Heart left ventricle (tissue), 16 donors: ENCODE results near the gene IFIH1. TPM values are rescaled to one million over a fixed set of nuclear protein-coding genes. Genes with fewer than 3 reads are reported as not detected.

Source experiments
- ATAC-seq, 4 donors: fragments of 200-7000 bp; cut with Tn5 transposase; one replicate each; pipeline ENCODE4 v1.9.1; 2020 to 2022; ENCODE audit warnings: moderate library complexity in 4 of 4, mild to moderate bottlenecking in 3 of 4, moderate number of reproducible peaks in 1 of 4
- DNase-seq, 5 donors: peaks; one replicate each; pipeline ENCODE4 v3.0.0-alpha.2; 2020
- H3K27ac ChIP-seq, 12 donors: fragments of 200-600 bp; sonication (generic) in 4 of 12; one replicate each; pipeline versions ENCODE4 v1.5.0 to v1.8.0; 2016 to 2022; ENCODE audit warnings: mild to moderate bottlenecking in 2 of 12
- H3K27me3 ChIP-seq, 9 donors: fragments of 200-600 bp; sonication (generic) in 2 of 9; one replicate each; pipeline versions ENCODE4 v1.5.1 to v1.8.0; 2016 to 2022; ENCODE audit warnings: mild to moderate bottlenecking in 3 of 9
- H3K36me3 ChIP-seq, 9 donors: fragments of 200-600 bp; sonication (generic) in 2 of 9; one replicate each; pipeline versions ENCODE4 v1.5.0 to v1.8.0; 2018 to 2022; ENCODE audit warnings: mild to moderate bottlenecking in 2 of 9
- H3K4me1 ChIP-seq, 12 donors: fragments of 200-600 bp; sonication (generic) in 4 of 12; one replicate each; pipeline versions ENCODE4 v1.5.0 to v1.8.0; 2016 to 2022; ENCODE audit warnings: mild to moderate bottlenecking in 3 of 12
- H3K4me3 ChIP-seq, 12 donors: fragments of 200-600 bp; sonication (generic) in 4 of 12; one replicate each; pipeline versions ENCODE4 v1.5.0 to v1.8.0; 2017 to 2022; ENCODE audit warnings: mild to moderate bottlenecking in 9 of 12, moderate library complexity in 4 of 12
- H3K9me3 ChIP-seq, 12 donors: fragments of 200-600 bp; sonication (generic) in 4 of 12; one replicate each; pipeline versions ENCODE4 v1.5.0 to v1.8.0; 2016 to 2022; ENCODE audit warnings: mild to moderate bottlenecking in 1 of 12
- POLR2A ChIP-seq, 2 donors: fragments of 450-650 bp; IDR thresholded peaks; one replicate each; pipeline ENCODE4 v1.6.1; 2017; ENCODE audit warnings: antibody characterized with exemption in 2 of 2, mild to moderate bottlenecking in 2 of 2, moderate library complexity in 2 of 2
- WGBS, 4 donors: extraction: QIAGEN DNeasy Blood & Tissue Kit in 2 of 4; methylation state at CpG; one replicate each; pipeline versions ENCODE4 v1.1.5 to v1.1.7; 2013 to 2018; 5-methylcytosine and 5-hydroxymethylcytosine counted together
- intact Hi-C, 10 donors: fragments of 100-400 bp; cut with DNase I; formaldehyde crosslinking; loops; one replicate each; pipeline versions ENCODE4 v1.11.1 to v1.14.2; 2022
- polyA plus RNA-seq, 2 donors: library from polyadenylated mRNA; stranded (reverse); fragments of 200-250 nt; gene quantifications; one replicate each; pipeline ENCODE4 v1.2.3, GENCODE V29; 2013
- total RNA-seq, 9 donors: library from RNA; depleted of rRNA in 2 of 9; stranded (reverse); fragments of >200 nt in 2 of 9; fragmentation: NEBNext Ultra II Directional in 3 of 9; extraction: Animal tissue kit (Norgen Biotek cat#: 25700) in 3 of 9; gene quantifications; one replicate each; pipeline versions ENCODE4 v1.1.0 to v1.2.4, GENCODE V29; 2016 to 2023
- TF ChIP-seq, protein P1 (sequence below), 12 donors: fragments of 200-600 bp; sonication (generic) in 4 of 12; IDR thresholded peaks; one replicate each; pipeline versions ENCODE4 v1.5.0 to v1.8.0; 2018 to 2022; ENCODE audit warnings: antibody characterized with exemption in 12 of 12, mild to moderate bottlenecking in 5 of 12
- donor health status: ischemic (EF 13 %, LVEDD 7.1; RV severe dilation, severe dysfunction).
- donor health status: healthy with polysubstance abuse.
- donor health status: DM: no; HTN: yes; CAD: no.
- donor health status: DM: no; HTN: no; CAD: no.
- donor health status: ischemic (EF 25% LVEDD 6.9; RV normal size, moderate dysfunction).
- donor health status: ischemic (EF 25% LVEDD 5.7; RV mildly dilated, moderate dysfunction).
- donor health status: healthy.
- donor health status: DM: yes; HTN: yes; CAD: no.
- donor health status: ischemic (EF 35%, LVEDD 5.7; RV mildly dilated, moderate dysfunction).
- donor health status: nonischemic (EF 11% LVEDD 7.7; RV severe dilation, severe dysfunction).
- donor health status: DM: yes; HTN: yes; CAD: no.
- donor health status: PGD.
- donor health status: ischemic (EF 29% LVEDD 5.4; RV normal size, mild dysfunction).
- donor health status: nonischemic (EF 23%, LVEDD 6.1; RV moderate dilation, normal function).

Gene IFIH1
- total and polyA plus RNA-seq, 11 donors: 3.4 to 24.2 (median 5.5) TPM

DNA sequence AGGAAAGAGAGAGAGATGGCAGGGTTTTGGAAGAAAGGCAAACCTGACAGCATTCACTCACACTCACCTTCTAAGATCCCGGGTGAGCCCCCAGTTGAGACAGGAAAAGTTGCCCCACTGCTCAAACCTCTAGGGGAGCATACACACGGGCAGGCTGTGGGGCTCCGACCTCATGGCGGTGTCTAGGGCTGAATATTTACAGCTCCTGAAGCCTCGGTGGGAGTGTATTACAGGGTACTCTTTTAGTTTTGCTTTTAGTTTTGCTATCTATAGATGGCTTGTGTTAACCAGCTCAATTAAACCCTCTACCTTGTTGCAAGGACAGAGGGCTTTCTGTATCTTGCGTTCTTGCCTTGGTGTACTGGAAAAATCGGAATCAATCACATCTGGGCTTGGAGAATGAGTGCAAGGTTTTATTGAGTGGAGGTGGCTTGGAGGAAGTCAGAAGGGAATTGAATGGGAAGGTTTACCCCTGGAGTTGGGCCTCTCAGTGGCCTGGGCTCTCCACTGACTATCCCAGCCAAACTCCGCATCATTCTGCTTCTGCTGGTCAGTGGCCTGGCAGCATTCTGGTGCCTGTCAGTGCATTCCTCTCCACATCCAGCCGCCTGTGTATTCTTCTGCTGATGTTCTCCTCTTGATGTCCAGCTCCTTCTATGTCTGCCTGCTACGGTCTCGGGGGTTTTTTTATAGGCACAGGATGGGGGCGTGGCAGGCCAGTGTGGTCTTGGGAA, 10.1 kb upstream of the IFIH1 start:
- Histone ChIP-seq H3K9me3 (peaks cover 0 to 3% (median 0%) of the 10 kb centered on the region in 12 donors), H3K4me3 (no peak overlapping the region), H3K27me3 (no peaks in the 10 kb centered on the region), H3K36me3 (no peaks in the 10 kb centered on the region), H3K4me1 (no peaks in the 10 kb centered on the region), H3K27ac (no peak overlapping the region)
- intact Hi-C loops: no loop called here
- WGBS, 4 donors: 81 to 89% (median 86%) methylated on average over 12 of the region's 12 CpGs
- TF ChIP-seq, protein P1, sequence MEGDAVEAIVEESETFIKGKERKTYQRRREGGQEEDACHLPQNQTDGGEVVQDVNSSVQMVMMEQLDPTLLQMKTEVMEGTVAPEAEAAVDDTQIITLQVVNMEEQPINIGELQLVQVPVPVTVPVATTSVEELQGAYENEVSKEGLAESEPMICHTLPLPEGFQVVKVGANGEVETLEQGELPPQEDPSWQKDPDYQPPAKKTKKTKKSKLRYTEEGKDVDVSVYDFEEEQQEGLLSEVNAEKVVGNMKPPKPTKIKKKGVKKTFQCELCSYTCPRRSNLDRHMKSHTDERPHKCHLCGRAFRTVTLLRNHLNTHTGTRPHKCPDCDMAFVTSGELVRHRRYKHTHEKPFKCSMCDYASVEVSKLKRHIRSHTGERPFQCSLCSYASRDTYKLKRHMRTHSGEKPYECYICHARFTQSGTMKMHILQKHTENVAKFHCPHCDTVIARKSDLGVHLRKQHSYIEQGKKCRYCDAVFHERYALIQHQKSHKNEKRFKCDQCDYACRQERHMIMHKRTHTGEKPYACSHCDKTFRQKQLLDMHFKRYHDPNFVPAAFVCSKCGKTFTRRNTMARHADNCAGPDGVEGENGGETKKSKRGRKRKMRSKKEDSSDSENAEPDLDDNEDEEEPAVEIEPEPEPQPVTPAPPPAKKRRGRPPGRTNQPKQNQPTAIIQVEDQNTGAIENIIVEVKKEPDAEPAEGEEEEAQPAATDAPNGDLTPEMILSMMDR (IDR thresholded peaks at IDR 0.05): no peak
- TF ChIP-seq POLR2A (IDR thresholded peaks at IDR 0.05): no peak
- ATAC-seq (no peak), DNase-seq (no peak)

- no peak for TF ChIP-seq POLR2A (IDR thresholded peaks at IDR 0.05)
- no peak overlapping the region for H3K4me3 ChIP-seq
- WGBS, 4 donors: 96 to 97% (median 97%) methylated on average over 15 of the region's 15 CpGs
- DNase-seq: no peak
- ATAC-seq: no peak
- no peaks in the 10 kb centered on the region for H3K27me3 ChIP-seq
- intact Hi-C loops: no loop called here
- H3K4me1 ChIP-seq: no peaks in the 10 kb centered on the region
- H3K36me3 ChIP-seq: no peaks in the 10 kb centered on the region
- H3K27ac ChIP-seq: no peak overlapping the region
- H3K9me3 ChIP-seq: peaks cover 0 to 3% (median 0%) of the 10 kb centered on the region in 12 donors
Measured at GRCh38 chr2:162327806-162328205, 9.3 kb upstream of the IFIH1 start.

DNA sequence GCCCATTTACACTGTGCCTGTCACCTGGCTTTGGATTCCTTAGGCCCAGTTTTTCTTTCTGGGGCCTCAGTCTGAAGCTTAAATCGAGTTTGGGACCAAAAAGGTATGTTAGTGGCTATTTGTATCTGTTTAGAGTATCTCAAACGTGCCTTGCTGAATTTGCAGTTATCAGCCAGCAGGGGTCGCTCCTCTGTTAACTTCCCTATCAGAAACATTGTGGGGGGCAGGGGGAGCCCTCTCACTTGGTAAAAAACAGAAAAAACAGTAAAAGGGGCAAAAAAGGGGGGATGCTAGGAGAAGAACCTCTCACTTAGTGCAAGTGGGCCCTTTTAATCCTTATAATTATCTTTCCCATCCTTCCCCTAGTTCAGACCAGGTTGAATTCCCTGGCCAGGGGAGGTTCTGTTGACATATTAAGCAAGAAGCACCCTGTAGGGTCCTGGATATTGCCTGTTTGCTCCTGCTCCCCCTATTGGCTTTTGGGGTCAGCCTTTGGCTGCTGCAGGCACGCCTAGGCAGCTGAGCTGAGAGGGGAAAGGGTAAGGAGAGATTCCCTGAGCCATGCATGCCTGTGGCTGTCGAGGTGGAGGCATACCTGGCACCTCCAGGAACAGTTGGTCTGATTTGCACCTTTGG, 8.8 kb upstream of the IFIH1 start:
- no peak overlapping the region for H3K4me3 ChIP-seq
- no peak overlapping the region for H3K27ac ChIP-seq
- DNase-seq (no peak), ATAC-seq (no peak)
- TF ChIP-seq, protein P1 (IDR thresholded peaks at IDR 0.05): peak; percentile 11 to 46 (median 33)
- no peak for TF ChIP-seq POLR2A (IDR thresholded peaks at IDR 0.05)
- intact Hi-C loops: no loop called here
- H3K27me3 ChIP-seq: no peaks in the 10 kb centered on the region
- 59 to 62% (median 61%) methylated on average over 5 of the region's 5 CpGs for WGBS, 4 donors
- H3K36me3 ChIP-seq: no peaks in the 10 kb centered on the region
- no peaks in the 10 kb centered on the region for H3K4me1 ChIP-seq
- peaks cover 0 to 3% (median 0%) of the 10 kb centered on the region in 12 donors for H3K9me3 ChIP-seq

DNA sequence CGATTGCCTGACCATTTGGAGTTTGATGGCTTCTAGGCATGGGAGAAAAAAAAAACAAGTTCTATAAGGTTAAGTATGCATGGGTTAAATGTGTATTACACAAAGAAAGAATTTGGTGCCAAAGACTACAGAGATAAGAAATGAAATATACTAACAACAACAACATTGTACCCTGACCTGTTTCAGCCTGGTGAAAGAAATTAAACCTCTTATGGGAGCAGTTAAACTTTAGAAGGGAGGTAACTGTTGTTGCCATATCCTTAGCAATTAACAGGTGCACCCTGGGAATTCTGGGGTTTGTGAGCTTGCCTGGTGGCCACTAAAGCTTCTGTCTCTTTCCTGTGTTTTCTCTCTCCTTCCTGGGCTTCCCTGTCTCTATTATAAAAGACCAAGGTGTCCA, 6.5 kb upstream of the IFIH1 start:
- WGBS, 4 donors: 86 to 99% (median 92%) methylated on average over 1 of the region's 1 CpG
- TF ChIP-seq, protein P1 (IDR thresholded peaks at IDR 0.05): no peak
- TF ChIP-seq POLR2A (IDR thresholded peaks at IDR 0.05): no peak
- Histone ChIP-seq H3K9me3 (peaks cover 0 to 3% (median 0%) of the 10 kb centered on the region in 12 donors), H3K27ac (no peak overlapping the region), H3K4me1 (peaks cover 0 to 19% (median 0%) of the 10 kb centered on the region in 12 donors), H3K4me3 (no peak overlapping the region), H3K27me3 (no peaks in the 10 kb centered on the region), H3K36me3 (no peaks in the 10 kb centered on the region)
- ATAC-seq (no peak), DNase-seq (no peak)
- intact Hi-C loops: no loop called here
